Measurements from ENCODE around the gene ACTR1B.
"Not testable (repeated sequence)": the region's sequence is repeated elsewhere in the genome, so short reads cannot be mapped to it uniquely, and the experiment has no call there.

Gene ACTR1B

DNA sequence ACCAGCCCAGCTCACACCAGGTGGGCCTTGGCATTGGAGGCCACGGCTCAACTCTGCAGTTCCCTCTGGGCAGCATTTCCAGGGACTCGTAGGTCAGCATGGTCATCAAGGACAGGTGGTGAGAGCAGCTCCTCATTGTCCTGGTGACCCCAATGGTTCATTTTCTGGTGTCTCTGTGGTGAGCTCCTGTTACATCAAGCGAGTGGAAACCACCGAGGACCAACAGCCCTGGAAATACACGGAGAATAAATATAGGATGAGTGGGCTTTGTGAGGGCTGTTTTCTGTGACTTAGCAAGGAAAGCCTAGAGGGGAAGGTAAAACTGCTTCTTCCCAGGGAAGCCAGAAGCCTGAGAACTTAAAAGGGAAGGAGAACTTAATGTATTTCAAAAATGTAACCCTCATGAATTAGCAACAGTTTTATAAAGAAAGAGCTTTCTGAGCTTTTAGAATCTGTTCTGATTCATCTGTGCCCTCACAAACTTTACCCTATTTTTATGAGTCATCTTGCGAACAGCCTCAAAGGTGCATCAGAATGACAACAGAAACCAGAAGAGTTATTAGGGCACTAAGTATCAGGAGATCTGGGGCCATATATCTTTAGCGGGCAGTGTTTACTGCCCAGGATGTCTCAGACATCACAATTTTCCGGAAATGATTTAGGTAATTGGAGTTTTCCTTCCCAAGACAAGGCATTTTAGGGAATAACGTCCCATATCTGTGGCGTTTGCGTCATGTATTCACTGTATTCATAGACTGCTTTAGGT, 24.4 kb upstream of the ACTR1B start:
- no peak for DNase-seq (ENCODE audit: low read depth, low spot score)

DNA sequence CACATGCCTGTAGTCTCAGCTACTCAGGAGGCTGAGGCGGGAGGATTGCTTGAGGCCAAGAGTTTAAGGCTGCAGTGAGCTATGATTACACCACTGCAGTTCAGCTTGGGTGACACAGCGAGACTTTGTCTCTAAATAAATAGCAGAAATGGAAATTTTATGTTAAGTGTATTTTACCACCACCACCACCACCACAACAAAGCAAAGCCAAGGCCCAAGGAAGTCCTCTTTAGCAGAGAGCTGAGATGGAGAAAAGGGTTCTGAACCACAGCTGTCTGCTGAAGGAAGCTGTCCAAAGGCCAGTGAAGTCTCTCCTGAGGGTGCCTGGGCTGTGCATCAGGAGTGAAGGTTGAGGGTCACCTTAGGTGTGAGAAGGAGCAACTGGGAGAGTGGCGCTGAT, 23.4 kb upstream of the ACTR1B start:
- DNase-seq (ENCODE audit: low read depth, low spot score), result not testable (repeated sequence)

DNA sequence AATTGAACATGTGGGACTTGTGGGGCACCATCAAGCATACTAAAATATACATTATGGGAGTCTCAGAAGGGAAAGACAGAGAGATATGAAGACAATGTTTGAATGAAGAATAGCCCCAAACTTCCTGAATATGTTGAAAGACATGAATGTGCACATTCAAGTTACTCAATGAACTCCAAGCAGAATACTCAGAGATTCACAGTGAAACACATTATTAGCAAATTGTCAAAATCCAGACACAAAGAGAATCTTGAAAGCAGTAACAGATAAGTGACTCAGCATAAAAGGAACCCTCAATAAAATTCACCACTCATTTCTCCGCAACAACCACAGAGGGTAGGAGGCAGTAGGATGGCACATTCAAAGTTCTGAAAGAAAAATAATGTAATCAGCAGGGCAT, 14.5 kb upstream of the ACTR1B start:
- DNase-seq (ENCODE audit: low read depth, low spot score), result no peak

DNA sequence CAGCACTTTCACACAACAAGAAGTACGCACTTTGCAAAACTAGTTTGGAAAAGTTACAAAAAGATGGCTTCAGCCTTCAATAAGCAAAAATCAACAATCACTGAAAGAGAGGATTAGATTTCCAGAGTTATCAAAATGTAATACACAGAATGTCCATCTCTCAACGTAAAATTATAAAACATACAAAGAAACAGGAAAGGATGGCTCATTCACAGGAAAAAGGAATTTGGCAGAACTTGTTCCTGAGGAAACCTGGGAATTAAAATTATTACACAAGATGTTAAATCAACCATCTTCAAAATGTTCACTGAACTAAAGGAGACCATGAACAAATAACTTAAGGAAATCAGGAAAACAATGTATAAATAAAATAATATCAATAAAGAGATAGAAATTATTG, 13.6 kb upstream of the ACTR1B start:
- DNase-seq (ENCODE audit: low read depth, low spot score), result no peak

DNA sequence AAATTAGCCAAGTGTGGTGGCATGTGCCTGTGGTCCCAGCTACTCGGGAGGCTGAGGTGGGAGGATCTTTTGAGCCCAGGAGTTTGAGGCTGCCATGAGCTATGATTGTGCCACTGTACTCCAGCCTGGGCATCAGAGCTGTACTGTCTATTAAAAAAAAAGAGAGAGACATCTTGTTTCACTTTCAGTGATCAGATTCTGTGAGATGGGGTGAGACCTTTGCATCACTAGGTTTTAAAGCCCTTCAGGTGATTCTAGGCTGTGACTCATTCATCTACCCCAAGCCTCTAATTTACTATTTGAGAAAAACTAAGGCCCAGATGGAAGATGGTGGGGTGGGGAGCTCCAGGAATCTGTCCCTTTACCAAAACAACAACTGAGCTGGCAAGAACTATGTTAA, 12.8 kb upstream of the ACTR1B start:
- no peak for DNase-seq (ENCODE audit: low read depth, low spot score)

DNA sequence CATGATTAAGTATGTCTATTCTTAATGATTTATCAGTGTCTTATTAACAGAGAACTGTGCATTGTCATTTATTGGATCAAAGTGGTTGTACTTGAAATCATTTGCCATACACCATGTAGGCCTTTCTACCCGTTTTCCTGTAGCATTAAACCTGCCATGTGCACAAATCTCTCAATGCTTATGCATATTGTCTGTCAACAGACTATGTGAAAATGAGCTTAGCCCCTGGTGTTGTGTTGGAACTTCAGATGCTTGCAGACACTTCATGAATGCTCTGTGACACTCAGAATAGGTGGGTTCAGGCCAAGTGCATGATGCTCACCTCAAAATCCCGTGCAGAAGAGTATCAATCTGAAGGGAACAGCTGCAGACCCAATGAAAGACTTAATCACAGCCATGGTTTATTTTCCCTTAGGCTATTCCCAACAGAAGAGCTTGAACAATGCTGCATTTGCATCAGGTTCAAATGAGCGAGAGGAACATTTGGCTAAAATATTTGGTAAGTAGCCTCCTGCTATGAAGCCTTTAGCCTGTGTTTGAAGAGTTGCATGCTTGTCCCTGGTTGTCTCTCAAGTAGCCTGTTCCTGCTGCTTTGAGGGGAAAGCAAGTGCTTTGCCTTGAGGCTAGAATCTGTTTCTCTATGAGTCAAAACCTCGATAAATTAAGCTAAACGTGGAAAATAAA, 11.7 kb upstream of the ACTR1B start:
- DNase-seq (ENCODE audit: low read depth, low spot score), result no peak

DNA sequence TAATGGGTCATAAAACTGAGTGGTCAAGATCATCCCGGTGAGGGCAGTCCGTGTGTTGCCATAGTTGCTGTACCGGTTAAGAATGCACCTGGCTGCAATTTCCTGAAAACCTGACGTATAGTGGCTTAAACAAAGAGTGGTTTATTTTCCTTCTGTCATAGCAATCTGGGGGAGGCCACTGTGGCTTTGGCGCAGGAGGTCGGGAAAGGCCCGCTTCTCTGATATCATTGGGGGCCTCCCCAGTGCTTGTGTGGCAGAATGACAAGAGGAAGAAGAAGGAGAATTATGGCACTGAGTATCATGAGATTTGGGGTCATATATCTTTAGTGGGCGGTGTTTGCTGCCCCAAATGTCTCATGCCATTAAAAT, 10.1 kb upstream of the ACTR1B start:
- no peak for DNase-seq (ENCODE audit: low read depth, low spot score)

DNA sequence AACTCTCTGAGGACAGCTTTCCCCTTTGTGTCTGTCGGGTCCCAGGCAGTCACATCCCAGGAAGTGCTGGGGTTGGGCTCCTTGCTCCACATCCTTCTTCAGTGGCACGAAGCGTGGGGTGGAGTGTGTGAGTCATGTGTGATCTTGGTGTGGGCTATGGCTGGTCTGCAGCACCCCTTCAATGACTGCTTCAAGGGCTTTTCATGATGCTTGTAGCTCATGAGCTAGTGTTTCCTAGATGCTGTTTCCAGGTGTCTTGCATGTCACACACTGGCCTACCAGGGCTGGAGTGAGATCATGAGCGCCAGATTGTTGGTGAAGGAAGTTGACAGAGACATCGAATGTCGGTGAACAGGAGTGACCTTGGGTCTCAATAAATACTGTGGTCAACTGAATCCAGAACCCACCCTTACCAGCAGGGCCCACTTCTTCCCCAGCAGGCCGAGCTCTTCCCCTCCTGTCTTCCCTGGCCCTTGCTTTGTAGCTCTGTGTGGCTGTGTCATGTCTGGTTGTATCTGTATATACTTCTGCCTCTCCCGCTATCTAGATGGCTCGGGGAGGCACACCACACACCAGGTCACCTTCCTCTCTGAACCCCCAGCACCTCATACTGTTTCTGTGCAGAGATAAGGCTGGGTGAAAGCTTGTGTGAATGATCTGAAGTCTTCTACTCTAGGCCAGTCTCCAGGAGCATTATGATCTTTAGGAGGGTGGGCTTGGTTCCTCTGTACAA, 9.5 kb upstream of the ACTR1B start:
- no peak for DNase-seq (ENCODE audit: low read depth, low spot score)

DNA sequence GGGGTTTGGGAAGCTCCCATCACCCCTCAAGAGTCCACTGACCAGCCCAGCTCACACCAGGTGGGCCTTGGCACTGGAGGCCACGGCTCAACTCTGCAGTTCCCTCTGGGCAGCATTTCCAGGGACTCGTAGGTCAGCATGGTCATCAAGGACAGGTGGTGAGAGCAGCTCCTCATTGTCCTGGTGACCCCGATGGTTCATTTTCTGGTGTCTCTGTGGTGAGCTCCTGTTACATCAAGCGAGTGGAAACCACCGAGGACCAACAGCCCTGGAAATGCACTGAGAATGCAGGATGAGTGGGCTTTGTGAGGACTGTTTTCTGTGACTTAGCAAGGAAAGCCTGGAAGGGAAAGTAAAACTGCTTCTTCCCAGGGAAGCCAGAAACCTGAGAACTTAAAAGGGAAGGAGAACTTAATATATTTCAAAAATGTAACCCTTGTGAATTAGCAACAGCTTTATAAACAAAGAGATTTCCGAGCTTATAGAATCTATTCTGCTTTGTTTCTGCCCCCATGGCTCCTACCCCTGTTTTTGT, 8.8 kb upstream of the ACTR1B start:
- DNase-seq (ENCODE audit: low read depth, low spot score), result peak; percentile 20

DNA sequence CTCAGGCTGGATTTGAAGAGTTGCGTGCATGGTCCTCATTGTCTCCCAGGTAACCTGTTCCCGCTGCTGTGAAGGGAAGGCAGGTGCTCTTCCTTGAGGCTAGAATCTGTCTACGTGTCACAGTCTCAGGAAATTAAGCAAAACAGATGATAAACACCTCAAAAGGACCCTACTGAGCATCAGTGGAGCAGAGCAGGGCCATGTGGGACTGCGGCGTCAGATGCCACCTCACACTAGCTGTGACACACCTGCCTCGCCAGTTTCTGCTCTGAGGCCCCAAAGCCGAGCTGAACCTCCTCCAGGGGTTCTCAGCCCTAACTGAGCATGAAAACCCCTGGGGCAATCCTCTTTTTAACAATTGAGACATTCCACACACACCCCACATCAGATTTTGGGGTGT, 7.7 kb upstream of the ACTR1B start:
- no peak for DNase-seq (ENCODE audit: low read depth, low spot score)

DNA sequence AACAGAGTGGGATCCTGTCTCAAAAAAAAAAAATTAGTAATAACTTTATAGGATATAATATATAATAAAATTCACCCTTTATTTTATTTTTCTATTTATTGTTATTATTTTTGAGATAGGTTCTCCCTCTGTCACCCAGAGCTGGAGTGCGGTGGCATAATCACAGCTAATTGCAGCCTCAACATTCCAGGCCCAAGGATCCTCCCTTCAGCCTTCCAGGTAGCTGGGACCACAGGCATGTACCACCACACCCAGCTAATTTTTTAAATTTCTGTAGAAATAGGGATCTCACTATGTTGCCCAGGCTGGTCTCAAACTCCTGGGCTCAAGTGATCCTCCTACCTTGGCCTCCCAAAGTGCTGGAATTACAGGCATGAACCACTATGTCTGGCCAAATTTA, 6.6 kb upstream of the ACTR1B start:
- DNase-seq (ENCODE audit: low read depth, low spot score), result no peak

DNA sequence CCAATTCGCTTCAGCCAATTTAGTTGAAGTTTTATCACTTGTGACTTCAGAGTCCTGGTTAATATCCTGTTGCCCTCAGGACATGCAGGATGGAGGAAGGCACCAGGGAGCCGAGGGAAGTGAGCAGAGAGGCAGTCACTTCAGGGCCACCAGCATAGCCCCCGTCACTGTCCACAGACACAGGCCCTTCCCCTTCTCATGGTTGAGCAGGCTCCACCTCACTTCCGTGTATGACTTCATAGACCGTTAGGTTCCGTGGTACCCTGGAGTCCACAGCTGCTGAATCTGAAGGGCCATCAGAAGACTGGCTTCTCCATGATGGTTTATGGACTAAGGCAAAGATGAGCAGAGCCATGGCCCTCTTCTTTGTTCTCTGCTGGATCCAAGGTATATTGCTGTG, 5.6 kb upstream of the ACTR1B start, which contains the start of gene C2orf92:
Gene C2orf92 (plus strand): TSS at position 266 of the 400 bp plus-strand sequence. CDS start 76 bp downstream, at position 342.
- DNase-seq (ENCODE audit: low read depth, low spot score), result no peak

DNA sequence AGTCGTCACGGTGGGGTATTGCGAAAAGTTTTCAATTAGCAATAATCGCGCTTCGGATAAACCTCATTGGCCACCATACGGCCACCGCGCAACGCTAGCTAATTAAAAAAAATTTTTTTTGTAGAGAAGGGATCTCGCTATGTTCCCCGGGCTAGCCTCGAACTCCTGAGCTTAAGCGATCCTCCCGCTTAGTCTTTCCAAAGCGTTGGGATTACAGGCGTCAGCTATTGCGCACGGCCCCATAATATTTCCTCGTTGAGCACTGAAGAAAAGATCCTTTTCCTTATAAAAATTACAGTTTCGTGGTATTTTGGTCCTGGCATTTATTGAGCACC, 759 bp upstream of the ACTR1B start:
- no peak for DNase-seq (ENCODE audit: low read depth, low spot score)

DNA sequence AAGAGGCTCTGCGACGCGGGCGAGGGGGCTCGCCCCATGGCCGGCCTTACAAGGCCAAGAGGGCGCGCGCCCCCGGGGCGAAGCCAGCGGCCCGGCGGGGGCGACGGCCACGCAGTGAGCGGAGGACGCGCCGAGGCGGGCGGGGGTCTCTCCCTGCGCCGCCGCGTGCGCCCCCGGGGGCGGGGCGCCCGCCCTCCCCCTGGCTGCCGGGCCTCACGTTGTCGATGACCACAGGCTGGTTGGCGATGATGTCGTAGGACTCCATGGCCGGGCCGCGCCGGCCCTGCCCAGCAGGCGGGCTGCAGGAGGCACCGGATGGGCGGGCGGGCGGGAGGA, 250 bp downstream of the ACTR1B start:
- no peak for DNase-seq (ENCODE audit: low read depth, low spot score)

DNA sequence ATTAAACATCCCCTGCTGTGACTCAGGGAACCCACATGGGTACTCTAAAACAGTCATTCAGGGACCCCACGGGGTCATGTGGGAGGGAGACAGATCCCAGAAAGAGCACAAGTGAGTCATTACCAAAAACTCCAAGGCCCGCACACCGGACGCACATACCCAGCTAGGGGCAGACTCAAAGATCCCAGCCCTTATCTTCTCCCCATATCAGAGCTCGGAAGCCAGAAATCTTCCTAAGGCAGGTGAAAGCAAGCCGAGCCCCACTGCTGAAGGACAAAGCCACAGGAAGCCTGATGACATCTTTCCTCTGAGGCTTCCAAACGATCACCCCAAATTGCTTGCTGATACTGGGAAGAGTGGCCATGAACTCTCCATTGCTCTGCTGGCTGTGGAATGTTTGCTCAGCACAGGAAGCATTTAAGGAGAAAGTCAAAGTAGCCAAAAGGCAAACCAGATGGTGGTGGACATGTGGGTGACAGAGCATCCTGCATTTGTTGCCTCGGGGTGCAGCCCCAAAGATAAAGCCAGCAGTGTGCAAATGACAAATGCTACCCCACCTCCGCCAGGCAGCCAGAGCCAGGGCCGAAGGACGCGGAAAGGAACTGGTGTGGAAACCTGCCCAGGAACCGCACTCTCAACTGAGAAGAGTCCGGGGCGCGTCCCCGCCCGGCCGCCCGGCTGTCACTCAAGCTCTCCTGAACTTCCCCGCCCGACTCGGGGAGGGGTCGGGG, 784 bp downstream of the ACTR1B start:
- DNase-seq (ENCODE audit: low read depth, low spot score), result peak; percentile 32

DNA sequence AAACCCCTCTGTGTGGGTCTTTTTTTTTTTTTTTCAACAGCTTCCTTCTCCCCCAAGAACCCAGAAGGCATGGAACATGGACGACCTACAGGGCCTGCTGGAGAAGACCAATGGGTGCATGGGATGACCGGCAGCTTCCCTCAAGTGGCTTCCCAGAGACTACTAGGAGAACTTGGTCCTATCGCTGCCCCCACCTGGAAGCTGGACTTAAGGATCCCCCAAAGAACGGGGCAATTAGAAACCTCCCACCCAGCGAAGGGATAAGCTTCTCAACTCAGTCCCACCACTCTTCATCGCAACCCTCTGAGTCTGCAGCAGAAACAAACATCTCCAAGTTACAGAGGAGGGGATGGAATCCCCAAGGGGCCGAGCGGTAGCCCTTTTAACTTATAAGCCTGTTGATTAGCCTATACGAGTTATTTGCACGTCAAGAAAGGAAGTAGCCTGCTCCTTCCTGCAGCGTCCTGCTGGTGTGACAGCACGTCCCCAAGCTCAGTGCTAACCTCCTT, 1.4 kb downstream of the ACTR1B start:
- peak; percentile 43 for DNase-seq (ENCODE audit: low read depth, low spot score)

DNA sequence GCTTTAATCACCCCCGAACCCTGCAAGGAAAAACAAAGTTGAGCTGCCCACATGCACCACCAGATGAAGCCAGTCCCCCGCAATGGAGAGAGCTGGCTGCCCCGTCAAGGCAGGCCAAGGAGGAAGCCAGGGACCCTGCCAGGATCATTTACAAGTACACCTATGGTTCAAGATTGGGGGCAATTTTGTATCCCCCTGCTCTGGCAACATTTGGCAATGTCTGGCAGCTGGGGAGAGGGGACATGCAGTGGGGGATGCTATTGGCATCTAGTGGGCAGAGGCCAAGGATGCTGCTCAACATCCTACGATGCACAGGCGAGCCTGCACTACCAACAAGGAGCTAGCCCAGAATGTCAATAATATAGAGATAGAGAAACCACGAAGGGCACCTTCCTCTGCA, 1.9 kb downstream of the ACTR1B start:
- no peak for DNase-seq (ENCODE audit: low read depth, low spot score)

DNA sequence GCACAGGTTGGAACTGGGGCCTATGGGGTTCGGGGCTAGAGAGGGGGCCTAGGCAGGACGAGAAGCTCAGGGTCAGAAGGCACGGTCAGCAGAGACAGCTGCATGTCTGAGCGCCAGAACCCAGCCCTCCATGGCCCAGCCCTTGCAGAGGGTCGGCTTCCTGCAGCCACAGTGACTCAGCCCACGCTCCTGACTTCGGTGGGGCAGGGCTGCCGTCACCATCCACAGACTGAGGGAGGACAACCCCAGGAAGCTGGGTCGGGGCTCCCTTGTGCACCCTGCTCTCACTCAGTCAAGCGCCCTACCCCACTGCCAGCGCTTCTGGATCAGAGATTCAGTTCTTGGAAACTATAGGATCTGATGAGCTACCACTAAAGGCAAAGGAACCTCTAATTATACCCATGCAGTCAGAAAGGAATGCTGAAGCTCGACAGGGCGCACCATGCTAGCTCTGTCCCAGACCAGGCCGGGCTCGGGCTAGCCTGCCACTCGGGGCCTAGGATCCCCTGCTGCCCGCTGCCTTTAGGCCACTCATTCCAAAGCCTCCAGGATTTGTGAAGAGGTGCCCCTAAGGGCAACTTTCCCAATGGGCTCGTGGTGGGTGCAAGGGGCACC, 3.0 kb downstream of the ACTR1B start:
- DNase-seq (ENCODE audit: low read depth, low spot score), result no peak

DNA sequence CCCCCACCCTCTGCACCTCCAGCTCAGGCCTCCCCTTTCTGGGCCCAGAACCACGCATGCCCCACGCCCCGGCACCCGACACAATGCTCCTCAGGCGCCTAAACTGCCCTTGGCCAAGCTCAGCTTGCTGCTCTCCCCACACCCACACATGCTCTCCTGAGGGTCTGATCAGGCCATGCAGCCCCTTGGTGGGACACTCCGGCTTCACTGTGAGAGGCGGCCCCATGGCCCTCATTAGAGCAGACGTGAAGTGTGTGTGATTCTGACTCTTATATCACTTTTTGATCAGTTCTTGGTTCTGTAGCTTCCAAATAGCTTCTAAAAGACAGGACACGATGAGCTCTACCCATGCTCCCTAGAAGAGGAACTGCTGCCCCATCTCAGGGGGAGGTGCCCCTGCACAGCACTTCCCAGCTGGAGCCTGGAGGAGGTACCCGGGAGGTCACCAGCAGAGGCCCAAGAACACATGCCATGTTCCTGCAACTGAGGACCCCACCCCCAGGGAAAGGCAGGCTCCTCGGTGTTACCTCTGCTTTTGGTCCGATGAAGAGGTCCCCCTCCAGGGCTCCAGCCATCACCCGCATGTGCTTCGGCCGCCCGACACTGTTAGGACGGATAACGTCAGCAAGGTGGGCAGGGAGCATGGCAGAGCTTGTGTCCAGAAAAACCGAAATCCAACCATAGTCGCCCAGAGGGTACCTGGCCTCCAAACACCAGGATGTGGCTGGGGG, 3.6 kb downstream of the ACTR1B start:
- DNase-seq (ENCODE audit: low read depth, low spot score), result no peak

DNA sequence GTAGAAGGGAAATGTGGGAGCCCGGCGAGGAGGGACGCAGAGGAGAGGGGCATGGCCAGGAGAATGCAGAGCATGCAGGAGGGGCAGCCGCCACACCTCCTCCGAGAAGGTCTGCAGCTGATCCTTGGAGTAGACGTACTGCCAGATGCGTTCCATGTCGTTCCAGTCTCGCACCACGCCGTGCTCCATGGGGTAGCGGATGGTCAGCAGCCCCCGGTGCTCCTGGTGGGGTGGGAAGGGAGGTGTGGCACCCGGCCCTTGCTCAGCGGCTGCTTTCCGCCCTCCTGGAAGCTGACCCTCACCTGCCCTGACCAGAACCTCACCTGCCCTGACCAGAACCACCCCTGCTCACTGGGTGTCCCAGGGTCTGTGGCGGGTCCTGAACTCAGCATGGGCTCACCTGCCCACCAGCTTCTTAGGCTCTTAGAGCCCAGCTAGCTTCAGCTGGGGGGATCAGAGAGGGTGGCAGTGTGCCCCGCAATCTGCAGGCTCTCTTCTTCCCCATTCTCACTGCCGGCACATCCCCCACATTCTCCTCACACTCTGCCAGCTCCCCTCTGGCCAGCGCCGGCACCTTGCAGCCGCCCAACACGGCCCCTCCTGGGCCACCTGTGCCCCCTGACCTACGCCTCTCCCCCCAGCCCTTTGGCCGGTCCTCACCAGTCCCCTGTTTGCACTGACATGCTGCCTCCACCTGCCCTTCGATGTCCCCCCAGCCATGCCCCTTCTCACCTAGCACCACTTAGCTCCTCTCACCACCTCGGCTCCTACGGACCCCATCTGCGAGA, 4.4 kb downstream of the ACTR1B start:
- no peak for DNase-seq (ENCODE audit: low read depth, low spot score)
